DND-41 (cell line): ENCODE results near the gene MAP3K15.

Experiments used
- ATAC-seq: fragments of 200-7000 bp; cut with Tn5 transposase; 3 replicates; pipeline ENCODE4 v1.9.1; 2021; ENCODE audit warnings: low read depth; ENCODE audit not compliant: insufficient read depth
- DNase-seq: peaks from one replicate; pipeline ENCODE4 v3.0.0-alpha.2; 2020
- H2AFZ ChIP-seq: 2 replicates; pipeline ENCODE4 v1.6.0; 2012; ENCODE audit warnings: low read depth, low read length
- H3K27ac ChIP-seq: 2 replicates; pipeline ENCODE4 v1.5.1; 2012; ENCODE audit warnings: low read length, inconsistent platforms
- H3K27me3 ChIP-seq: fragments of 200-600 bp; sonication (generic); 2 replicates; pipeline ENCODE4 v1.6.0; 2012; ENCODE audit warnings: low read length, mild to moderate bottlenecking, inconsistent platforms; ENCODE audit not compliant: insufficient read depth, poor library complexity
- H3K36me3 ChIP-seq: 2 replicates; pipeline ENCODE4 v1.5.1; 2012; ENCODE audit warnings: low read length, inconsistent platforms; ENCODE audit not compliant: insufficient read depth
- H3K4me1 ChIP-seq: 2 replicates; pipeline ENCODE4 v1.5.1; 2012; ENCODE audit warnings: mild to moderate bottlenecking, low read length; ENCODE audit not compliant: insufficient read depth
- H3K4me2 ChIP-seq: 2 replicates; pipeline ENCODE4 v1.6.0; 2012; ENCODE audit warnings: mild to moderate bottlenecking, moderate library complexity, low read length, inconsistent platforms; ENCODE audit not compliant: insufficient read depth
- H3K4me3 ChIP-seq, 2 experiments: fragments of 200-600 bp in 1 of 2; shearing (Covaris generic) in 1 of 2; 2 replicates each; pipeline ENCODE4 v1.5.1; 2012 to 2016; ENCODE audit warnings: inconsistent platforms in 2 of 2, low read length in 2 of 2, mild to moderate bottlenecking in 2 of 2, low read depth in 1 of 2, moderate library complexity in 1 of 2
- H3K79me2 ChIP-seq: 2 replicates; pipeline ENCODE4 v1.6.0; 2012; ENCODE audit warnings: low read length, inconsistent platforms; ENCODE audit not compliant: insufficient read depth
- H3K9ac ChIP-seq: 2 replicates; pipeline ENCODE4 v1.6.0; 2012; ENCODE audit warnings: low read depth, mild to moderate bottlenecking, inconsistent platforms, low read length, moderate library complexity
- H3K9me3 ChIP-seq: 2 replicates; pipeline ENCODE4 v1.5.1; 2012; ENCODE audit warnings: low read length, moderate library complexity, mild to moderate bottlenecking, inconsistent platforms; ENCODE audit not compliant: insufficient read depth, severe bottlenecking
- H4K20me1 ChIP-seq: 2 replicates; pipeline ENCODE4 v1.6.0; 2012; ENCODE audit warnings: low read length; ENCODE audit not compliant: insufficient read depth
- CTCF ChIP-seq: IDR thresholded peaks from 2 replicates; pipeline ENCODE4 v1.5.1; 2012; ENCODE audit warnings: borderline replicate concordance, low read length, moderate library complexity, mild to moderate bottlenecking; ENCODE audit not compliant: poor library complexity, severe bottlenecking; ENCODE audit errors: extremely low read depth
- EZH2 ChIP-seq: IDR thresholded peaks from 3 replicates; pipeline ENCODE4 v1.6.1; 2012; ENCODE audit warnings: borderline replicate concordance, low read depth, mild to moderate bottlenecking, moderate library complexity, low read length, inconsistent platforms; ENCODE audit not compliant: severe bottlenecking

The MAP3K15 gene

GRCh38 chrX:19343085-19343534 lies 172.2 kb downstream of the MAP3K15 start:
- peak overlapping the region; percentile 82 for H3K27ac ChIP-seq
- no peak for DNase-seq

GRCh38 chrX:19342331-19342906 lies 172.9 kb downstream of the MAP3K15 start:
- Histone ChIP-seq H3K27me3 (no peaks in the 10 kb centered on the region), H2AFZ (peak overlapping the region; percentile 93; the same call in 1 of the 2 replicates), H3K27ac (no peak overlapping the region), H3K79me2 (peaks cover 36% of the 10 kb centered on the region), H3K4me3 (0 out of 4 replicates have a peak overlapping the region, but pooled peaks of 1 of the 2 experiments have one; percentile 82), H3K4me1 (peaks cover 29% of the 10 kb centered on the region), H3K36me3 (peaks cover 2% of the 10 kb centered on the region; the same call in 1 of the 2 replicates), H4K20me1 (peaks cover 7% of the 10 kb centered on the region; the same call in 1 of the 2 replicates), H3K9ac (no peak overlapping the region; the same call in 1 of the 2 replicates), H3K9me3 (no peaks in the 10 kb centered on the region), H3K4me2 (0 out of 2 replicates have a peak overlapping the region, but pooled peaks have one; percentile 75)
- no peak for TF ChIP-seq CTCF
- TF ChIP-seq EZH2, result no peak
- no peak for DNase-seq
- ATAC-seq, result no peak

More at GRCh38 chrX:19343085-19343534, 172.2 kb downstream of the MAP3K15 start:
- Histone ChIP-seq H4K20me1 (peaks cover 7% of the 10 kb centered on the region; the same call in 1 of the 2 replicates), H3K4me3 (peak overlapping the region; percentile 40 to 82), H3K27me3 (no peaks in the 10 kb centered on the region), H3K4me1 (peaks cover 29% of the 10 kb centered on the region), H3K9ac (peak overlapping the region; percentile 77), H3K9me3 (no peaks in the 10 kb centered on the region), H2AFZ (peak overlapping the region; percentile 93), H3K79me2 (peaks cover 43% of the 10 kb centered on the region), H3K36me3 (peaks cover 6% of the 10 kb centered on the region), H3K4me2 (peak overlapping the region; percentile 75)
- ATAC-seq, result no peak
- TF ChIP-seq EZH2 (no peak), CTCF (no peak)

- H3K9ac ChIP-seq, result no peak overlapping the region
- TF ChIP-seq EZH2 (no peak), CTCF (peak; percentile 67)
- H3K4me3 ChIP-seq, result no peak overlapping the region
- H3K27me3 ChIP-seq, result no peaks in the 10 kb centered on the region
- DNase-seq, result peak; percentile 24
- H3K4me1 ChIP-seq, result no peaks in the 10 kb centered on the region
- ATAC-seq, result peak; percentile 48; the same call in 2 of the 3 replicates
- no peaks in the 10 kb centered on the region for H3K79me2 ChIP-seq
- H3K27ac ChIP-seq, result no peak overlapping the region
- H2AFZ ChIP-seq, result no peak overlapping the region
- no peaks in the 10 kb centered on the region for H3K36me3 ChIP-seq
- H3K4me2 ChIP-seq, result no peak overlapping the region
- H3K9me3 ChIP-seq, result no peaks in the 10 kb centered on the region
- H4K20me1 ChIP-seq, result no peaks in the 10 kb centered on the region
These were observed 180.2 kb downstream of the MAP3K15 start for GRCh38 chrX:19334945-19335626.
